ENCODE results near the gene CMTR2.
A peak's percentile ranks its signal among the peaks of the same experiment; 100 is the strongest.
"Not testable (repeated sequence)": the region's sequence is repeated elsewhere in the genome, so short reads cannot be mapped to it uniquely, and the experiment has no call there.

Gene CMTR2

GRCh38 chr16:71297341-71297634 lies 8.1 kb upstream of the CMTR2 start:
- H3K56ac ChIP-seq (ENCODE audit: low read length): no peak overlapping the region
- H3K18ac ChIP-seq (ENCODE audit: low read length): no peak overlapping the region
- no peak overlapping the region for H2BK120ac ChIP-seq (ENCODE audit: low read depth, low read length)
- no CpG with 5 or more reads among the region's 2 CpGs for WGBS (ENCODE audit: extremely low coverage, insufficient coverage, low lambda C conversion rate)
- H2BK15ac ChIP-seq (replicated peaks; ENCODE audit: low read depth): no peak overlapping the region
- H3K4me2 ChIP-seq (ENCODE audit: low read length): no peak overlapping the region
- DNase-seq: no peak
- H3K79me1 ChIP-seq (ENCODE audit: low read length): no peaks in the 10 kb centered on the region
- H4K5ac ChIP-seq (ENCODE audit: low read length): no peak overlapping the region
- no peak overlapping the region for H3K4ac ChIP-seq (ENCODE audit: low read depth, low read length)
- H3K23ac ChIP-seq (ENCODE audit: low read length): no peak overlapping the region
- no peaks in the 10 kb centered on the region for H3K27me3 ChIP-seq (ENCODE audit: insufficient read depth, low read length, poor library complexity)
- no peak overlapping the region for H4K8ac ChIP-seq (ENCODE audit: low read depth, low read length)
- H3K4me1 ChIP-seq (ENCODE audit: control insufficient read depth, low read depth, low read length): no peaks in the 10 kb centered on the region
- H3K27ac ChIP-seq (ENCODE audit: low read depth, low read length): no peak overlapping the region
- H3K36me3 ChIP-seq (ENCODE audit: control insufficient read depth, insufficient read depth, low read length): no peaks in the 10 kb centered on the region
- no peak overlapping the region for H3K9ac ChIP-seq (ENCODE audit: low read length)
- H3K4me3 ChIP-seq (ENCODE audit: low read length): no peak overlapping the region
- no peaks in the 10 kb centered on the region for H3K79me2 ChIP-seq (ENCODE audit: control insufficient read depth, insufficient read depth, low read length)
- no peak overlapping the region for H2BK5ac ChIP-seq (ENCODE audit: low read length)
- no peak overlapping the region for H2AK5ac ChIP-seq (ENCODE audit: low read length)

GRCh38 chr16:71296584-71297340 lies 7.6 kb upstream of the CMTR2 start:
- Histone ChIP-seq H3K27me3 (ENCODE audit: insufficient read depth, low read length, poor library complexity) (no peaks in the 10 kb centered on the region), H3K79me2 (ENCODE audit: control insufficient read depth, insufficient read depth, low read length) (no peaks in the 10 kb centered on the region), H3K27ac (ENCODE audit: low read depth, low read length) (no peak overlapping the region), H3K23ac (ENCODE audit: low read length) (no peak overlapping the region), H3K79me1 (ENCODE audit: low read length) (no peaks in the 10 kb centered on the region), H2BK15ac (replicated peaks; ENCODE audit: low read depth) (no peak overlapping the region), H2BK120ac (ENCODE audit: low read depth, low read length) (no peak overlapping the region), H3K9ac (ENCODE audit: low read length) (no peak overlapping the region), H4K5ac (ENCODE audit: low read length) (no peak overlapping the region), H4K8ac (ENCODE audit: low read depth, low read length) (no peak overlapping the region), H2BK5ac (ENCODE audit: low read length) (no peak overlapping the region), H3K18ac (ENCODE audit: low read length) (no peak overlapping the region), H2AK5ac (ENCODE audit: low read length) (no peak overlapping the region), H3K4me1 (ENCODE audit: control insufficient read depth, low read depth, low read length) (no peaks in the 10 kb centered on the region), H3K4me2 (ENCODE audit: low read length) (no peak overlapping the region), H3K36me3 (ENCODE audit: control insufficient read depth, insufficient read depth, low read length) (no peaks in the 10 kb centered on the region), H3K4ac (ENCODE audit: low read depth, low read length) (no peak overlapping the region), H3K4me3 (ENCODE audit: low read length) (no peak overlapping the region), H3K56ac (ENCODE audit: low read length) (no peak overlapping the region)
- DNase-seq: no peak
- WGBS (ENCODE audit: extremely low coverage, insufficient coverage, low lambda C conversion rate): no CpG with 5 or more reads among the region's 3 CpGs

- Histone ChIP-seq H3K4me3 (ENCODE audit: low read length) (no peak overlapping the region), H3K4me2 (ENCODE audit: low read length) (no peak overlapping the region), H3K18ac (ENCODE audit: low read length) (no peak overlapping the region), H3K56ac (ENCODE audit: low read length) (no peak overlapping the region), H3K27me3 (ENCODE audit: insufficient read depth, low read length, poor library complexity) (no peaks in the 10 kb centered on the region), H2BK120ac (ENCODE audit: low read depth, low read length) (no peak overlapping the region), H3K36me3 (ENCODE audit: control insufficient read depth, insufficient read depth, low read length) (no peaks in the 10 kb centered on the region), H3K4ac (ENCODE audit: low read depth, low read length) (no peak overlapping the region), H4K5ac (ENCODE audit: low read length) (no peak overlapping the region), H2BK15ac (replicated peaks; ENCODE audit: low read depth) (no peak overlapping the region), H3K79me1 (ENCODE audit: low read length) (no peaks in the 10 kb centered on the region), H2BK5ac (ENCODE audit: low read length) (no peak overlapping the region), H3K79me2 (ENCODE audit: control insufficient read depth, insufficient read depth, low read length) (no peaks in the 10 kb centered on the region), H2AK5ac (ENCODE audit: low read length) (no peak overlapping the region), H3K27ac (ENCODE audit: low read depth, low read length) (no peak overlapping the region), H4K8ac (ENCODE audit: low read depth, low read length) (no peak overlapping the region), H3K23ac (ENCODE audit: low read length) (no peak overlapping the region), H3K4me1 (ENCODE audit: control insufficient read depth, low read depth, low read length) (no peaks in the 10 kb centered on the region), H3K9ac (ENCODE audit: low read length) (no peak overlapping the region)
- DNase-seq: no peak
- WGBS (ENCODE audit: extremely low coverage, insufficient coverage, low lambda C conversion rate): no CpG with 5 or more reads among the region's 1 CpG
Measured at GRCh38 chr16:71295950-71296349, 6.7 kb upstream of the CMTR2 start.

GRCh38 chr16:71293919-71294318 lies 4.7 kb upstream of the CMTR2 start:
- H3K4me3 ChIP-seq (ENCODE audit: low read length): no peak overlapping the region
- no peak overlapping the region for H3K4me2 ChIP-seq (ENCODE audit: low read length)
- no peaks in the 10 kb centered on the region for H3K4me1 ChIP-seq (ENCODE audit: control insufficient read depth, low read depth, low read length)
- no CpG with 5 or more reads among the region's 1 CpG for WGBS (ENCODE audit: extremely low coverage, insufficient coverage, low lambda C conversion rate)
- no peak overlapping the region for H2BK120ac ChIP-seq (ENCODE audit: low read depth, low read length)
- H3K56ac ChIP-seq (ENCODE audit: low read length): no peak overlapping the region
- no peaks in the 10 kb centered on the region for H3K27me3 ChIP-seq (ENCODE audit: insufficient read depth, low read length, poor library complexity)
- no peak overlapping the region for H2BK15ac ChIP-seq (replicated peaks; ENCODE audit: low read depth)
- H2BK5ac ChIP-seq (ENCODE audit: low read length): no peak overlapping the region
- no peaks in the 10 kb centered on the region for H3K36me3 ChIP-seq (ENCODE audit: control insufficient read depth, insufficient read depth, low read length)
- no peaks in the 10 kb centered on the region for H3K79me2 ChIP-seq (ENCODE audit: control insufficient read depth, insufficient read depth, low read length)
- H2AK5ac ChIP-seq (ENCODE audit: low read length): no peak overlapping the region
- no peak overlapping the region for H3K23ac ChIP-seq (ENCODE audit: low read length)
- H4K8ac ChIP-seq (ENCODE audit: low read depth, low read length): no peak overlapping the region
- no peaks in the 10 kb centered on the region for H3K79me1 ChIP-seq (ENCODE audit: low read length)
- no peak overlapping the region for H3K27ac ChIP-seq (ENCODE audit: low read depth, low read length)
- DNase-seq: no peak
- H3K4ac ChIP-seq (ENCODE audit: low read depth, low read length): no peak overlapping the region
- no peak overlapping the region for H3K9ac ChIP-seq (ENCODE audit: low read length)
- H4K5ac ChIP-seq (ENCODE audit: low read length): no peak overlapping the region
- no peak overlapping the region for H3K18ac ChIP-seq (ENCODE audit: low read length)

GRCh38 chr16:71292095-71292494 lies 2.9 kb upstream of the CMTR2 start:
- not testable (repeated sequence) for H3K27me3 ChIP-seq (ENCODE audit: insufficient read depth, low read length, poor library complexity); H3K56ac ChIP-seq (ENCODE audit: low read length); H3K79me1 ChIP-seq (ENCODE audit: low read length); H3K4me1 ChIP-seq (ENCODE audit: control insufficient read depth, low read depth, low read length); H4K8ac ChIP-seq (ENCODE audit: low read depth, low read length); H2BK15ac ChIP-seq (replicated peaks; ENCODE audit: low read depth); H3K4me3 ChIP-seq (ENCODE audit: low read length); H3K9ac ChIP-seq (ENCODE audit: low read length); H3K36me3 ChIP-seq (ENCODE audit: control insufficient read depth, insufficient read depth, low read length); H3K18ac ChIP-seq (ENCODE audit: low read length); H2BK5ac ChIP-seq (ENCODE audit: low read length); H4K5ac ChIP-seq (ENCODE audit: low read length); H2AK5ac ChIP-seq (ENCODE audit: low read length); H3K23ac ChIP-seq (ENCODE audit: low read length); H3K4me2 ChIP-seq (ENCODE audit: low read length); H3K27ac ChIP-seq (ENCODE audit: low read depth, low read length); H2BK120ac ChIP-seq (ENCODE audit: low read depth, low read length); H3K79me2 ChIP-seq (ENCODE audit: control insufficient read depth, insufficient read depth, low read length); DNase-seq; H3K4ac ChIP-seq (ENCODE audit: low read depth, low read length)
- no CpG with 5 or more reads among the region's 3 CpGs for WGBS (ENCODE audit: extremely low coverage, insufficient coverage, low lambda C conversion rate)

- H4K8ac ChIP-seq (ENCODE audit: low read depth, low read length): no peak overlapping the region
- peak overlapping the region; percentile 40 for H3K9ac ChIP-seq (ENCODE audit: low read length)
- H3K36me3 ChIP-seq (ENCODE audit: control insufficient read depth, insufficient read depth, low read length): peaks cover 2% of the 10 kb centered on the region
- no peak overlapping the region for H2AK5ac ChIP-seq (ENCODE audit: low read length)
- H3K79me2 ChIP-seq (ENCODE audit: control insufficient read depth, insufficient read depth, low read length): peaks cover 8% of the 10 kb centered on the region
- H3K56ac ChIP-seq (ENCODE audit: low read length): peak overlapping the region; percentile 65
- no peak overlapping the region for H3K27ac ChIP-seq (ENCODE audit: low read depth, low read length)
- no peak overlapping the region for H3K4me2 ChIP-seq (ENCODE audit: low read length)
- H2BK15ac ChIP-seq (replicated peaks; ENCODE audit: low read depth): no peak overlapping the region
- H3K79me1 ChIP-seq (ENCODE audit: low read length): peaks cover 9% of the 10 kb centered on the region
- no peak overlapping the region for H3K23ac ChIP-seq (ENCODE audit: low read length)
- DNase-seq: no peak
- H3K4me1 ChIP-seq (ENCODE audit: control insufficient read depth, low read depth, low read length): peaks cover 5% of the 10 kb centered on the region
- WGBS (ENCODE audit: extremely low coverage, insufficient coverage, low lambda C conversion rate): no CpG with 5 or more reads among the region's 2 CpGs
- no peak overlapping the region for H3K4ac ChIP-seq (ENCODE audit: low read depth, low read length)
- no peaks in the 10 kb centered on the region for H3K27me3 ChIP-seq (ENCODE audit: insufficient read depth, low read length, poor library complexity)
- H4K5ac ChIP-seq (ENCODE audit: low read length): no peak overlapping the region
- no peak overlapping the region for H3K4me3 ChIP-seq (ENCODE audit: low read length)
- H3K18ac ChIP-seq (ENCODE audit: low read length): no peak overlapping the region
- no peak overlapping the region for H2BK5ac ChIP-seq (ENCODE audit: low read length)
- H2BK120ac ChIP-seq (ENCODE audit: low read depth, low read length): no peak overlapping the region
Measured at GRCh38 chr16:71289732-71290062, 495 bp upstream of the CMTR2 start.

Data from mesendoderm (in vitro differentiated cells).